ENCODE measurements around the gene TUSC2.

GRCh38 chr3:50288387-50289007, 39.5 kb downstream of the TUSC2 start:
- no peak for TF ChIP-seq POLR2A (IDR thresholded peaks at IDR 0.05)
- TF ChIP-seq, protein P1, sequence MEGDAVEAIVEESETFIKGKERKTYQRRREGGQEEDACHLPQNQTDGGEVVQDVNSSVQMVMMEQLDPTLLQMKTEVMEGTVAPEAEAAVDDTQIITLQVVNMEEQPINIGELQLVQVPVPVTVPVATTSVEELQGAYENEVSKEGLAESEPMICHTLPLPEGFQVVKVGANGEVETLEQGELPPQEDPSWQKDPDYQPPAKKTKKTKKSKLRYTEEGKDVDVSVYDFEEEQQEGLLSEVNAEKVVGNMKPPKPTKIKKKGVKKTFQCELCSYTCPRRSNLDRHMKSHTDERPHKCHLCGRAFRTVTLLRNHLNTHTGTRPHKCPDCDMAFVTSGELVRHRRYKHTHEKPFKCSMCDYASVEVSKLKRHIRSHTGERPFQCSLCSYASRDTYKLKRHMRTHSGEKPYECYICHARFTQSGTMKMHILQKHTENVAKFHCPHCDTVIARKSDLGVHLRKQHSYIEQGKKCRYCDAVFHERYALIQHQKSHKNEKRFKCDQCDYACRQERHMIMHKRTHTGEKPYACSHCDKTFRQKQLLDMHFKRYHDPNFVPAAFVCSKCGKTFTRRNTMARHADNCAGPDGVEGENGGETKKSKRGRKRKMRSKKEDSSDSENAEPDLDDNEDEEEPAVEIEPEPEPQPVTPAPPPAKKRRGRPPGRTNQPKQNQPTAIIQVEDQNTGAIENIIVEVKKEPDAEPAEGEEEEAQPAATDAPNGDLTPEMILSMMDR (IDR thresholded peaks at IDR 0.05) = no peak

Measured in adrenal gland (tissue), 5 donors.